GDM1 (cell line): ENCODE measurements around the gene PTPRT.

Source experiments
- DNase-seq: peaks from one replicate; lab custom pipeline; 2025; lab: John Stamatoyannopoulos, UW

PTPRT gene

DNA sequence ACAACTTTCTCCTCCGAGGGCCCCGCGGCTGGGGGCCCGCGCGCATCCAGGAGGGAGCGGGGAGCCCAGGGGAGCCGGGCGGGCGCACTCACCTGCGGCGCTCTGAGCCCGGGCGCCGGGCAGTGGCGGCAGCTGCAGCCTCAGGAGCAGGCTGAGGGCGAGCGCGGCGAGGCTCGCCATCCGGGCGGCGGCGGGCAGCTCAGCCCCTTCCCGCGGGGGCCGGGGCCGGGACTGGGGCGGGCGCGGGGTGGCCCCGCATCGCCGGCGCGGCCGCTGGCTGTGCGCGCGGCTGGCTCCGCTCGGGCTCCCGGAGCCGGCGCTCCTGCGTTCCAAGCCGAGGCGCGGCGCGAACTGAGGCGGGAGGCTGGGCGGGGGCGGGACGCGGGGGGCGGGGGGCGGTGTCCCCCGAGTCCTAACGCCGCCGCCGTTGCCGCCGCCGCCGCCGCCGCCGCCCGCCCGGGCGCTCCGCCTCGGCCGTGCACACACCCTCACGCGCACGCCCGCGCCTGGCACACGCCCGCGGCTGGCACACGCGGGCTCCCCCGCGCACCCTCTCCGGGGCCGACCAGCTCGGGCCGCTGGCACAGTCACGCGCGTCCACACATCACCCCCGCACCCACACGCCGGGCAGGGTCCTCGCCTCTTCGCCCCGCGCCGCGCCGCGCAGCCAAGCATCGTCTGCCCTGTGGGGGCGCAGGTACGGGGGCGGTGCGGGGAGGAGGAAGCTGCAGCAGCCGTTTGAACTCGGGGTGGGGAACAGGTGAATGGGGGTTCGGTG is at the start of gene PTPRT:
PTPRT (minus strand) TSS at position 353 of the 778 bp plus-strand sequence; CDS start at position 180, 173 bp downstream.
- DNase-seq: no peak

DNA sequence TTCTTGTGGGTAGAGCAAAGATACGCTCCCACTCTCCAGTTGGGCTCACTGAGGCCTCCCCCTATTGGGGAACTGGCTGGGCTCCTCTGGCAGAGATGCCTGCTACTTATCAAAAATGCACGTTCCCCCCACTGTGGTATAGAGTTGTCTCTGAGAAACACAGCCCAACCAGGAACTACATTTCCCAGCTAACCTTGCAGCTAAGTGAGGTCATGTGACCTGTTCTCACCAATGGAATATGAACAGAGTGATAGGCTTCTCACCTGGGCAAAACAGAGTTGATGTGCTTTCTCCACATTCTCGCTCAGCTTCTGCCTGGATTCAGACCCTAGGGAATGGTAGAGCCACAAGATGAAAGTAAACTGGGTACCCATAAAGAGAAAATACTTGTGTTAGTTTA is 49.1 kb upstream of the PTPRT start:
- no peak for DNase-seq

GRCh38 chr20:43238266-43238665 is 48.6 kb upstream of the PTPRT start:
- no peak for DNase-seq

- no peak for DNase-seq
These were observed 48.0 kb upstream of the PTPRT start for GRCh38 chr20:43237651-43238168.

DNA sequence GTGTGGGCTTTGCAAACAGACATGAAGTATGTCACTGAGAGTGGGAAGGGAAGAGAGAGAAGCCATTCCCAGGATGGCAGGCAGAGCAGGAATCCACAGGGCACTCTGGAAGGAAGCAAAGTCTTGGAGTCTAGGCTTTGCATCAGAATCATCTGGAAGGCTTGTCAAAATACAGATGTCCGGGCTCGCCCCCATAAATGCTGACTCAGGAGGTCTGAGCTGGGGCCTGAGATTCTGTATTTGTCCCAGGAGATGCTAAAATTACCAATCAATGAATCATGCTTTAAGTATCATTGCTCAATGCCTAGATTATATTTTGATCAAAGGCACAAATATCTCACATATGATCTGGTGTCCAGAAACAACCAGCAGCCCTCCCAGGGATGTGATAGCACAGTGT is 46.3 kb upstream of the PTPRT start:
- no peak for DNase-seq

- DNase-seq: no peak
These were observed 42.1 kb upstream of the PTPRT start for GRCh38 chr20:43231829-43232228.

GRCh38 chr20:43229696-43230095 is 40.0 kb upstream of the PTPRT start:
- no peak for DNase-seq

- DNase-seq: no peak
These were observed 30.9 kb upstream of the PTPRT start for GRCh38 chr20:43220612-43221011.

GRCh38 chr20:43210901-43211300 is 21.2 kb upstream of the PTPRT start:
- no peak for DNase-seq

GRCh38 chr20:43209831-43210230 is 20.1 kb upstream of the PTPRT start:
- no peak for DNase-seq

GRCh38 chr20:43205699-43206098 is 16.0 kb upstream of the PTPRT start:
- no peak for DNase-seq

DNA sequence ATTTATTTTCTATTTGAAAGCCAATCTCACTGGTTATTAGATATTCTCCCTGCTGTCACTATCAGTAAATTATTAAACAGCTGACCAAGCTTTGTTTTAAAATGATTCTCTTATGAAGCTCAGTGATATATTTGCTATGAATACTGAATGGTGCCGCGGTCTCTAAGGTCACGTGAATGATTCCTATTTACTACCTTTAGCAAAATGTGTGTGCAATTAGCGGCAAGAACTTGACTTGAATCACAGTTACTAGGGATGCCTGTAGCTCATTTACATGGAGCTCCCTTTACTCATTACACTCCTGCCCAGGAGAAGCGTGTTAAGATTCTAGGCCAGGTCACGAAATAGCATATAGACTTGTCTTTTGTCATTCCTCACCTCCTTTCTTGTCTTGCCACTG is 12.4 kb upstream of the PTPRT start:
- no peak for DNase-seq

GRCh38 chr20:43198607-43199006 is 8.9 kb upstream of the PTPRT start:
- DNase-seq: no peak

DNA sequence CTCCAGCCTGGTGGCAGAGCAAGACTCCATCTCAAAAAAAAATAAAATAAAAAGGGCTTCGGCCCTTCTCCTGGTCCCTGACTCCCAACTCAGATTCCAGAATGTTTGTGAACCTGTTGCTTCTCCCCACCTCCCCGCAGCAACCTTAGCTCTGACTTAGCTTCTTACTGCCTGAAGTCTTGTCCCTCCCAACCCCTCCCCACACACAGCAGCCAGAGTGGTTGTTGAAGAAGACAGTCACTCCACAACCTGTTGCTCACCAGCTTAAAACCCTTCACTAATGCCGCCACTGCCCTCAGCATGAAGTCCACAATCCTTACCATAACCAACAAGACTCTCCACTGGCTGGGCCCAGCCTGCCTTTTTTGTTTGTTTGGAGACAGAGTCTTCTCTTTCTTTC is 6.5 kb upstream of the PTPRT start:
- DNase-seq: no peak

DNA sequence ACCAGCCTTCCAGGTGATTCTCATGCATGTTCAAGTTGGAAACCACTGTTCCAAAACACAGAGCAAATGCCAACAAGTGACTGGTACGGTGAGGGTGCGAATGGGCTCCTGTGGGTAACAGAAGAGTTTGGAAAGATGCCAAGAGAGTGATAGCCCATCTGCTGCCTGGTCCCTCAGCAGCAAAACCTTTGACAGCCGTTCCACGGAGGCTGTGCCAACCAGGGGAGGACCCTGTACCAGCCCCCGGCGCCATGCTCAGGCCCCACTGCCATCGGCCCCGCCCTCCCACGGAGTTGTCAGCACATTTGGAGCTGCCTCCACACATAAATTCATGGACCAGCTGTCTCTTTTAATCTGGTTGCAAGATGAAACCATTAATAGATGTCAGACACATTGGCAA is 4.4 kb upstream of the PTPRT start:
- DNase-seq: no peak

DNA sequence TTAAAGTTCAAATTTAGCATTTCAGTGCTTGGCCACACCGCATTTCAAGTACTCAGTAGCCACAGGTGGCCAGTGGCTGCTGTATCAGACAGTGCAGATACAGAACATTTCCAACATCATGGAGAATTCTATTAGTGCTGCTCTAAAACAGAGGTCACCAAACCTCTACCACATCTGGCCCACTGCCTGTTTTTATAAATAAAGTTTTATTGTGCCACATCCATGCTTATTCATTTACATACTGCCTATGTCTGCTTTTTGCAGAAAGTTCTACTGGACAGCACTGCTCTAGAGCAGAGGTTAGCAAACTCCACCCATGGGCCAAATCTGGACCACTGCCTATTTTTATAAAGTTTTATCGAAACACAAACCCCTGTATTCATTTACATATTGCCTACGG is 3.7 kb upstream of the PTPRT start:
- DNase-seq: no peak

- peak; percentile 6 for DNase-seq
These were observed 2.5 kb upstream of the PTPRT start for GRCh38 chr20:43191946-43192863.

DNA sequence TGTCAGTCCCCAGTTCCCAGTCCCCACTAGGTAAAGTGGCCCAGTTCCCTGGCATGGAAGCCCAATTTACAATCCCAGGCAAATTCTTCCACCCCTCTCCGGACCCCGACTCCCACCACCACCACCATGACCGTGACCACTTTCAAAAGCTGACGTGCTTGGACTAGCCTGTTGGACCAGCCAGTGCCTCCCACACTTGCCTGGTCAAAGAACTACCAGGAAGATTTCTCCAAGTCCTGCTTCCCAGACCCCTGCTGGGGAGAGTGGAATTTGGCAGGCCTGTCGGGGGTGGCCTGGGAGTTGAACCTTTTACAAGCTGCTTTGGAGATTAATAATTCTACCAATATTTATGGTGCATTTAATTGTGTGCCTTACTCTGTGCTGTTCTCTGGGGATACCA is 1.4 kb upstream of the PTPRT start:
- DNase-seq: no peak

DNA sequence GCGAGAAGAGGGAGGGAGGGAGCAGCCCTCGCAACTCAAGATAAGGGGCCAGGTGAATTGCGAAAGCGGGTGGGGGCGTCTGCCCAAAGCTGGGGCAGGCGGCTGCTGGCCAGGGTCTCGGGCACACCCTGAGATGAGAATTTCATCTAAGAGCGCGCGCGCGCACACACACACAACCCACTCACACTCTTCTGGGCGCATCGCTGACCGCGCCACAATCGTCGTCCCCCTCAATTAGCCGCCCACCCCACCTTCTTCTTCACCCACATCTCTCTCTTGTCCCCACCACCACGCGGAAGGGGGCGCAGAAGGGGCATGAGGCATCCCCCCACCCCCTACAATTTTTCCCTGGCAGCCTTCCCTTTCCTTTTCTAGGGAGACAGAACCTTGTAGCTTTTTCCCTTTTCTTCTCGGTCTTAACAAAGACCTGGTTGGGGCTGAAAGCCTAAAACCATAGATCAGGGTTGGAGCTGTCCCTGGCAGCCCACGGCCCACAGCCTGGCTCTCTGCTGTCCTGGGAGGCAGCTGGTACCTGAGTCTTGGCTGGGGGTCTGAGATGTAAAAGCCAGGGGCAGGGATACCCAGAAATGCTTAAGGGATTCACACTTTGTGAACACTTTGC is 737 bp upstream of the PTPRT start:
- no peak for DNase-seq

DNA sequence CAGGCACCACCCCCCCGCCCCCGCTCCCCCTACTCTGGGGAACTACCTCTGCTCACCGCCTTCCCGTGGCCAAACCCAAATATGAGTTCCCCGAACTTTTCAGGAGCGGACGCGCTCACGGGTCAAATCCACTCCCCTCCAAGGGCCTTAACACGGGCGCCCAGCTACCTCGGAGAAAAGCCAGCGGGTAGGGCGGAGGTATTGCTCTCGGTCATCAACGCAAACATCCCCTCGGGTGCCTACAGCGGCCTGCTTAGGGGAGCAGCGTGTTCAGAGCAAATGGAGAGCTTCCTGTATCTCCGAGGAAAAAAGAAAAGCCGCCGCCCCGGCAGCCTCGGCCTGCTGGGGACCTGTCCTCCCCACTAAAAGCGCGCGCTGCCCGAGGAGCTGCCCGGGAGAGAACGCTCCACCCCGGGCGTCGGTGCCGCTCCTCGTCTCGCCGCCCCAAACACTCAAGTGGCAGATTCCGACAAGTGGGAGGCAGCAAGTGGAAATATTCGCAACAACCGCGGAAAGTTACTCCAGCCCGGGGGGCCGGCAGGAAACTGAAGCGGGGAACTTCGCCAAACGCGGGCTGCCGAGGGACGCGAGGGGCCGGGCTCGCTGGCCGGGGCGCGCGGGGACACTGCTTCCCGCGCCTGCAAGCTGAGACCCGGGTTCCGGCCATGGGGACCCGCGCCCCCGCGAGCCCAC is 699 bp downstream of the PTPRT start:
- DNase-seq: no peak

DNA sequence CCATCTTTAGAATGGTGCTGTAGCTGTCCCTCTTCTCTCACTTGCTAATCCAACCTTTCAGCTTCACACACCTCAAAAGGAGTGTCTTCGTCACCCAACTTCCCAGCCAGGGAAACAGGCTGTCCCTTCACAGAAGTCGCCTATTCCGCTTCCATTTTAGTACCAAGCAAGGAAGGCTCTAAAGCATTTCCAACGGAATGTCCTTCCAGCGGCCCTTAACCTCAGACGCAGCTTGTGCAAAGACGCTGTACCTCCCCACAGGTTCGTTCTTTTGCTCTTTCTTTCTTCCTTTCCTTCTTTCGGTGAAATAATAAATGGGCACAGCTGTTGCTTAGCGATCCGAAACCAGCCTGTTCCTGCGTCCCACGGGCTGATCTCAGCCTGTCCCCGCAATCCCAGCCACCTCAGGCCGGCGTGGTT is 1.5 kb downstream of the PTPRT start:
- no peak for DNase-seq
